Measurements from ENCODE around the gene PITPNB.

- TF ChIP-seq CTCF (conservative IDR thresholded peaks at IDR 0.05) (no peak), ZFX (IDR thresholded peaks at IDR 0.05) (no peak)
Observed at GRCh38 chr22:27896245-27896644, 22.8 kb downstream of the PITPNB start.
